Activated T-cell treated with anti-CD3 and anti-CD28 coated beads, Interleukin-2, amount 50 U/mL, for 48 hours (primary cell): Measurements from ENCODE around the gene RNF220.
A peak's percentile ranks its signal among the peaks of the same experiment; 100 is the strongest.

Experiments
- DNase-seq, 2 experiments: peaks; one replicate each; pipeline ENCODE4 v3.0.0-alpha.2; 2020

RNF220 gene

DNA sequence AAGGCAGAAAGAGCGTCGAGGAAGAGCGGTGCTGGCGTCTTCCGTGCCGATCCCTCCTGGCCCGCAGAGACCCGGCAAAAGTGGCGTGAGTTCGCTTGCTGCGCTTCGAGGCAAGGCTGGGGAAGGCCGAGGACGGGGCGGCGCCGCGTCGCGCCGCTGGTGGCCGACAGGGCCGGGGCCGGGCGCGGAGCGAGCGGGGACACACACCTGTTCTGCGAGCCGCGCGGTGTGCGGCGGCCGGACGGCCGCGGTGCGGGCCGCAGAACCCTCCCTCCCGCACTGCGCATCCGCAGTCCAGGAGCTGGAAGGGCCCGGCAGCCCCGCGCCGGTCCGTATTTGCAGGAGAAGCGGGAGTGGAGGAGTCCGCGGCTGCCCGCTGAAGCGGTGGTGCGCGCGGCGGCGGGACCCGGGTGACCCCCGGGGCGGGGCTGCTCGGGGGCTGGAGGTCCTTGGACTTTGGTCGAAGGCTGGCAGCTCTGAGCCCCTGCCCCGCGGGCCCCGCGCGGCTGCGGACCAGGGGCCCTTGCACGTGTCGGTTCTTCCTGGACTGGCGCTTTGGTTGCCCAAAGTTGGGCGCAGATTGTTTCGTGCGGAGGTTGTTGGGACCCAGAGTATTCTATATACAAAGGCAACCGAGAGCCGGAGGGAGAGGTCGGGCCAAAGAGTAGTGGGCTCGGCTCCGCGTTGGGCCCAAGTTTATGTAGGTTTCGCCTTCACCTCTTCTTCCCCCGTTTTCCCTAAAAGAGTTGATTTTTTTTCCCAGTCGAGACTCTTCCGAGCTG lies 2.6 kb downstream of the RNF220 start:
- peak; percentile 28 to 35 for DNase-seq

GRCh38 chr1:44408212-44408582 lies 3.1 kb downstream of the RNF220 start:
- DNase-seq = peak; percentile 28 to 29

DNA sequence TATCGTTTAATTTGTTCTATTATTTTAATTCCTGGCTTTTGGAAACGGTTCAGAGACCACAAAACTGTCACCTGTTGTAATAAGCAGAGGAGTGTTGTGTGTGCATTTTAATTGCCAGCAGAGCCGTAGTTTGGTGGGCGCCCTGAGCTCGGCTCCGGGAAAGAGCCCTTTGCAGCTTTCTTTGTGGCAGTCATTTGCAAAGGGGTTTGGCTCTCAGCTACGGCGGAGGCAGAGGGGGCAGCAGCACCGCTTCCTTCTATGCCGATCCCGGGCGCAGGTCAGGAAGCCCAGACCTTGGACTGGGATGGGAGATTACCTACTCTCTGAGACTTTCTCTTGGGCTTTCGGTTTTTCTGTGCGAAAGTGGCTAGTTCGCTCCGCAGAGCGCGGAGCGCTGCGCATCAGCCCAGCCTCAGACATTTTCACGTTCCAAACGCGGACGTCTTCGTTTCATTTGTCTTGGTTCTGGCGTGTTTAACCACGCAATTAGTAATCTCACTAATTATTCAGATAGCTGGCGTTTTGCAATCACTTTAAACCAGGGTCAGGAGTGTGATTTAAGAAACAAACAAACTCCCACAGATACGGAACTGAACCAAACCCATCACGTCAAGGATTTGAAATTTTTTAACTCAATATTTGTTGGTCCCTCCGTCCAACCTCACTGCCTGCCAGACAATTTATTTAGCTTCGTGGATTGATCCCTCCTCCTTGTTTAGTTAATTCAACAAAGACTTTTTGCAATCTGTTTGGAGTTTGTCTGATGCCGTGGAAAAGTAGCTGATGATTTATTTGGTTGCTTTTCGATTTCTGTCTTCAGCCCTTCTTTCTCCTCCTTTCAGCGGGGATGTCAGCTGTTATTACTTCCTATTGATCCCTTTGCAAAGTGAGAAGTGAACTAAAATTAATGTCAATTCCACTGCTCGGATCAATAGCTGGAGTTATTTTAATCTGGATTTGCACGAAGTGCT lies 3.9 kb downstream of the RNF220 start:
- DNase-seq = peak; percentile 41 to 46

DNA sequence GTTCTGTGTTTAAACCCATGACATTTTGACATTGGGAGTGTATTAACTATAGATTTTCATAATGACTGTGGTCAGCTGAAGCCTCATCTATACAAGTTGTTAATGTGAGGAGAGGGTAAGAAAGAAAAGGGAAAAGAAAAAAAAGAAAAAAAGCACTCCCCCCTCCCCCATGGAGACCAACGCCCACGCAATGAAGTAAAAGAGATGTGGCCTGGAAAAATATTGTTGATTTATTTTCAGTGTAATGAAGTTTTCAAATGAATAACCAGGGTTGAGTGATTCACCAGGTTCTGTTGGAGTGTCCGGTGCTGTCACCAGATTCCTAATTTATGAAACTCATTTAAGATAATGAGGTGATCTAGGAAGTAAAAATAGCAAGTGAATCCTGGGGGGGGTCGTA lies 4.7 kb downstream of the RNF220 start:
- no peak for DNase-seq

GRCh38 chr1:44411861-44412260 lies 6.8 kb downstream of the RNF220 start:
- no peak for DNase-seq

DNA sequence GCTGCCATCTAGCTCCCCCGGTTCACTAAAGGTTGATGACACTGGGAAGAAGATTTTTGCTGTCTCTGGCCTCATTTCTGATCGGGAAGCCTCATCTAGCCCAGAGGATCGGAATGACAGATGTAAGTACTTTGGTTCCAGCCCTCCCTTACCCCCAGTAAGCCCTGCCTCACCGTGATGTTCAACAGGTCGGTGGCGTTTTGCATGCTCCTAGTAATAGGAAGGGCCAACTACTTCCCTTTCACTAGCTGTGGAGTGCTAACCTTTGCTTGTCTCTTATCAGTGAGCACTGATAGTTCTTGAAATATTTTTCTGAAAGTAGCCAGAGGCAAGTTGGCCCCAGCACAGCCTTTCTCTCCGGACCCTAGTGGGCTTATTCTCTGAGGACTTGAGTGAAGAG lies 7.5 kb downstream of the RNF220 start:
- no peak for DNase-seq

- no peak for DNase-seq
Measured at GRCh38 chr1:44413740-44414139, 8.7 kb downstream of the RNF220 start.

GRCh38 chr1:44415013-44415412 lies 10.0 kb downstream of the RNF220 start:
- no peak for DNase-seq

DNA sequence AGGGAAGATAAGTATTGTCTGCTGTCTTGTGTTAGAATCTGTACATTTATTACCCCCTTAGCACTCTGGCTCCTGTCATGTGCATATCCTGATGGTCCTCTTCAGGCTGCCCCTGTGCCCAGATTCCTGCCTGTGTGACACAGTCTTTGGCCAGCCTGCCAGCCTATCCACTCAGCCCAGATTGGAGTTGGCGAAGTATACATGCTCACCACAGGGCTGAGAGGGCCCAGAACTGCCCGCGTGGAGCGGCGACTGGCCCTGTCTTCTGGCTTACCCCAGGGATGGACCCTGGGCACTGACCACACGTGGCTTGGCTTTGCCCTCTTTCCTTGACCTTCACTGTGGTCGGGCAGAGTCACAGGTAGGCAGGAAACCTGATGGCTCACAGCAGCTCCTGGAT lies 11.4 kb downstream of the RNF220 start:
- no peak for DNase-seq

DNA sequence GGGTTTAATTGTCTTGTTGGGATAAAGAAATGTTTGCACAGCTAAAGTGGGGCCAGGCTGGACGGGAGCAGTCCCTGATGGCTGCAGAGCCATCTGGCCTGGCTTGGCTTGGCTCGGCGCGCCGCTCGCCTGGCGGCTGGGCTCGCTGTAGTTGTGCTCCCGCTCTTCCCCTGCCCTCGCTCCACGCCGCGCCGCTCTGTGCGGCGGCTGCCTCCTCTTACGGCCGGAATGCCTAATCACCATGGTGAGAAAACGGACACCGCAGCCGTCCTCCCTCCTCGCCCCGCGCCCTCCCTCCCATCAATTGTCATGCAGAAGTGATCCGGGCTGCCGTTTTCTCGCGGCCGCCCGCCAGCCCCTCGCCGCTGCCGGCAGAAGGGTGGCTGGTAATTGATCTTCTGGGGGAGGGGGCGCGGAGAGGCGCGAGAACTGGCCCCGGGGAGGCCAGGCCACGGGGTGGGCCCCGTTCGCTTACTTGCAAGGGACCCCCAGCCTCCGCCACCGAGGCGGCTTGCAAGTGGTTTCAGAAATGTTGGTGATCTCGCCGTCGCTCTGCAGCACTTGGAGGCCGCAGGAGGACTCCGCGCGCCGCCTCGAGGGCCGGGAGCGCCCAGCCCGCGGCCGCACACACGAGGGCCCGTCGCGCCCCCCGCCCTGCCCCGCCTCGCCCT lies 12.4 kb downstream of the RNF220 start:
- DNase-seq = peak in 1 of 2 experiments; percentile 32

DNA sequence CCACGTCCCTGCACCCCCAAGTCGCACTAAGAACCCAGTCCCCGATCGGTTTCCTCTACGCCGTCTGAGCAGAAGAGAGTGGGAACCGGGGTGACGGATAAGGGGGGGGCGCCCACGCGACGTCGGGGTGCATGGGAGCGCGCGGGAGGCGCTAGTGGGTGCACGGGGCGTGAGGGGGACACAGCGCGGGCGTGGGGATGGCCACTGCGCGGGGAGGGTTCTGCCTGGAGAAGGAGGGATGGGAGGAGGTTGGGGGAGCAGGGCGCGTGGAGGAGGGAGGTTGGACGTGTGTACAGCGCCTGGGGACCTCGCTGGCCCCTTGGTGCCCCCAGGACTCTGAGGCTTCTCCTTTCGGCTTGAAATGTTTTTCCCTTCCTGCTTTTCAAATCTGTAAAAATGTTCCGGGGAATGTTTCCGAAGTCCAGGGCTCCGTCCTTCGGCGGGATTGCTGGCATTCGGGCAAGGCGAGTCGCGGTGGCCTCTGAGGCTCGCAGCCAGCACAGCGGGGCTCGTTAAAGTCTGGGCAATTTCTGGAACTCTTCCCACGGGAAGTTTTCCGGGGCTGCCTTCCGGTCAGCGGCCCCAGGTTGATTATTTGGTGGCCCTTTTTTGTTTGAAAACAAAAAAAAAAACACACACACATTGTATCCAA lies 13.1 kb downstream of the RNF220 start:
- no peak for DNase-seq

DNA sequence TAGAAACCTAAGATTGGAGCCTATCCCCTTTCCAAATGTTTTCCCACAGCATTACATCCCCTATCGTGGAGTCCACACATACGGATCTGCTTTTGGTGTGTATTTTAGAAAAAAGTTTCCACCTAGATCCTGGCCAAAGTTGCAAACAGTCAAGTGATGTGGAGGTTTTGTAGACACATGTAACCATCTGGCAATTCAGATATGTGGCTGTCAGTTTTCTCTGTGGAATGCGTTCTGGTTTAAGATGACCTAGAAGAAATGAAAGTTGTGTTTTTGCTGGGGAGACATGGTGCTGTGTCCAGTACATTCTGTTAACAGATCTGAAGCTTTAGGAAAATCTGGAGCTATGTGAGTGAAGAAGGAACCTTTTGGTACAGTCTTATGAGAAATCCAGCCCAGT lies 14.8 kb downstream of the RNF220 start:
- no peak for DNase-seq

- no peak for DNase-seq
Measured at GRCh38 chr1:44420535-44420934, 15.5 kb downstream of the RNF220 start.

DNA sequence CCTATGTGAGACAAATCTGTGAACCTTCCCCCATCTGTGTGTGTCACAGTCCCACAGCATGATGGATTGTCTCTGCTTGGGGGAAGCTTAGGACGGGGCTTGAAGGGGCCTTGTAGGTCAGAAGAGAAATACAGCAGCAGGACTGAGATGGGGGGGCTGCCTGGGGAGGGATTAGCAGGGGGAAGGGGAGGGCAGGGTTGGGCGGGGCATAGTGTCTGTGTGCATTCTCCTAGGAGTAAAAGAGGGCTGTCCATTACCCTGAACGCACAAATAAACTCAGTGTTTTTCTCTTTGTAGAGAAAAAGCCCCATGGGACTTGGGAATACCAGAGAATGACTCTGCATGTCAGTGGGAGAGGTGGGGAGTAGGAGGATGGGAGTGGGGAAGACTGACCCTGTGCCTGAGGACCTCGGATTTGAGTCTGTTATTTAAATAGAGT lies 16.4 kb downstream of the RNF220 start:
- DNase-seq = no peak

GRCh38 chr1:44422161-44422560 lies 17.1 kb downstream of the RNF220 start:
- no peak for DNase-seq

DNA sequence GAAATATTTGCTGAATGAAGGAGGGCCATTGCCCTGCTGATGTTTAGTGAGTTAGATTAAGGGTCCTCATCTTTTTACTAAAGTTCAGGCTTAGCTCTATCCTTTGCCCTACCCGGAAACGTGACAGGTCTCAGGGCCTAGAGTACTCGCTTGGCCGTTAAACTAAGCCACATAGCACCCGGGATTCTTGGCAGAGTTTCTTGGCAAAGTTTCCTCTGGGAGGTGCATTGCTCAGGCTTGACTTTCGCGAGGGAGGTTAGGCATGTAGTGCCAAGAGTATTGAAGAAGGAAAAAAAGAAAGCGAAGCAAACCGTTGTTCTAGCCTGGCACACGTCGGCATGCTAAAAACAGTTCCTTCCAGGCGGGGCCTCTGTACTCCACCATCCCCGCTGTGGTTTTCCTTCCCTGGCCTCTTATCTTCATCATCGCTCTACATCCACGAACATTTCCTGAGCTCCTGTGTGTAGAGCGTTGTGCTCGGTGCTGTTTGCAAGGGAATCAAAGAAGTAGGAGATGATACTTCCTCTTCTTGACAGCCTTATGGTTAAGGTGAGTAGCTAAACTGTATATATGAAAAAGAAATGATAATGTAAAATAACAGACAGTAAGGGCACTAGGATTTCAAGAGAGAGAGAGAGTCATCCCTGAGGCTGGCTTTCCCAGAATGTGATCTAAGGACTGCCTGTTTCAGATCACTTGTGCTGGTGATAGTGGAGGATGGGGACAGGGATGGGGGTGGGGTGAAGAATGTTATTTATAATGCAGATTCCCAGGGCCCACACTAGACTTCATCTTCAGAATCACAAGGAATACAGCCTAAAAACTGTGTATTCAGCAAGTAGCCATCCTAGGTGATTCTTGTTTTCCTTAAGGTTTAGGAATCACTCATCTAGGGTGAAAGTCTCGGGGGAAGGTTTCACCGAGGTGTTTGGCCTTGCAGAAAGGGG lies 18.8 kb downstream of the RNF220 start:
- no peak for DNase-seq

DNA sequence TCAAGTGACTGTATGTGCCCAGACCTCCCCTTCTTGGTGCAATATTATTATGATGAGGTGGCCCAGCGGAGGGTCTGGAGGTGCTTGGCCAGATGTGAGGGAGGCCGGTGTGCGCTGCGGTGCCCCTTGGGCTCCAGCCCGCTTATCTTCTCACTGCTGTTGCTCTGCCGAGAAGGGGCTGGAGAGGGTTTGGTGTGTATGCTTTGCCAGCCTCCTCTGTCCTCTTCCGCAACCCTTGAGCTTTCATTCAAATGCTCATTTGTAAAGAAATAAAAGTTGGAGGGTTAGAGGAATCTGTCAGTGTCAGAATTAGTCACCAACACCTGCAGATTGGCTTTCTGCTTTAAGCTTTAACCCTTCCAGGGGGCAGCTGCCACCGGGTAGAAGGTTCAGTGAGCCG lies 19.7 kb downstream of the RNF220 start:
- no peak for DNase-seq

GRCh38 chr1:44425341-44426082 lies 20.5 kb downstream of the RNF220 start:
- no peak for DNase-seq

- no peak for DNase-seq
Measured at GRCh38 chr1:44431861-44432260, 26.8 kb downstream of the RNF220 start.

GRCh38 chr1:44433209-44433608 lies 28.2 kb downstream of the RNF220 start:
- DNase-seq = no peak
